ENCODE measurements around the gene MCTP1. TPM values are rescaled to one million over a fixed set of nuclear protein-coding genes. Genes with fewer than 3 reads are reported as not detected.

MCTP1 gene
- total and polyA plus RNA-seq, 2 of the 13 experiments (the other 11 are each of a cell fraction or from before 2014, with no cell fraction given) = 0.15 to 0.48 TPM

DNA sequence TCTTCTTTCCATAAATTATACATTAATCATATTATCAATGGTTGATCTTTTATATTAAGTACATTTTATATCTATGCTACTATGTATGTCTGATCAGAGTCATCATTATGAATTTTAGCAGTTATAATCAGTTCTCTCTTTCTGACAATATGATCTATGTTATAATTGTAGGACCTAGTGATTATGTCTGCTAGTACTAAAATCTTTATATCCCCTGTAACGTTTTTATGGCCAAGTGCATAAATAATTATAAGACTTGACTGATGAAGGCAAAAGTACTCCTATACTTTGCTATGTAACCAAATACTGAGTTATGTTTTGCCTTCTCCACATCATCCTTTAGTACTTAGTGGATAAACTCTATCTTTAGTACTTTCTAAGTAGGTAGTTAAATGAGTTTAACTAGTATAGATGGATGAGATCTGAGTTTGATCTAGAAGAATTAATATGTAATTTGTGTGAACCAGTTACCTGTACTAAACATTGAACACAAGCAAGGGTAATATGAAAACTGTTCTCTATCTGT, 591.0 kb downstream of the MCTP1 start:
- TF ChIP-seq IKZF1 (IDR thresholded peaks at IDR 0.05) = no peak
- no peak for TF ChIP-seq HOXD1 (CRISPR knock-in tag; IDR thresholded peaks at IDR 0.05)
- TF ChIP-seq SMYD3 (CRISPR knock-in tag; IDR thresholded peaks at IDR 0.05) = no peak
- TF ChIP-seq ZNF160 (CRISPR knock-in tag; IDR thresholded peaks at IDR 0.05) = no peak
- TF ChIP-seq RAD51 (IDR thresholded peaks at IDR 0.05; ENCODE audit: borderline replicate concordance) = no peak
- TF ChIP-seq KAT2B (IDR thresholded peaks at IDR 0.05; ENCODE audit: borderline replicate concordance, low read depth, low read length) = no peak
- TF ChIP-seq HNF4G (IDR thresholded peaks at IDR 0.05; ENCODE audit: borderline replicate concordance, low read depth, low read length) = no peak
- TF ChIP-seq HNF4G (CRISPR knock-in tag; IDR thresholded peaks at IDR 0.05; ENCODE audit: borderline replicate concordance, low read depth) = no peak
- no peak for TF ChIP-seq TOPORS (CRISPR knock-in tag; IDR thresholded peaks at IDR 0.05)
- no peak for TF ChIP-seq ZNF737 (CRISPR knock-in tag; IDR thresholded peaks at IDR 0.05; ENCODE audit: borderline replicate concordance)
- no peak for TF ChIP-seq ZNF30 (CRISPR knock-in tag; IDR thresholded peaks at IDR 0.05)
- TF ChIP-seq, protein P1, sequence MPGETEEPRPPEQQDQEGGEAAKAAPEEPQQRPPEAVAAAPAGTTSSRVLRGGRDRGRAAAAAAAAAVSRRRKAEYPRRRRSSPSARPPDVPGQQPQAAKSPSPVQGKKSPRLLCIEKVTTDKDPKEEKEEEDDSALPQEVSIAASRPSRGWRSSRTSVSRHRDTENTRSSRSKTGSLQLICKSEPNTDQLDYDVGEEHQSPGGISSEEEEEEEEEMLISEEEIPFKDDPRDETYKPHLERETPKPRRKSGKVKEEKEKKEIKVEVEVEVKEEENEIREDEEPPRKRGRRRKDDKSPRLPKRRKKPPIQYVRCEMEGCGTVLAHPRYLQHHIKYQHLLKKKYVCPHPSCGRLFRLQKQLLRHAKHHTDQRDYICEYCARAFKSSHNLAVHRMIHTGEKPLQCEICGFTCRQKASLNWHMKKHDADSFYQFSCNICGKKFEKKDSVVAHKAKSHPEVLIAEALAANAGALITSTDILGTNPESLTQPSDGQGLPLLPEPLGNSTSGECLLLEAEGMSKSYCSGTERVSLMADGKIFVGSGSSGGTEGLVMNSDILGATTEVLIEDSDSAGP (CRISPR knock-in tag; IDR thresholded peaks at IDR 0.05; ENCODE audit: borderline replicate concordance) = no peak
- no peak for TF ChIP-seq KLF16 (CRISPR knock-in tag; IDR thresholded peaks at IDR 0.05)
- TF ChIP-seq KDM3A (CRISPR knock-in tag; IDR thresholded peaks at IDR 0.05; ENCODE audit: low read depth) = no peak
- no peak for TF ChIP-seq MED13 (CRISPR knock-in tag; IDR thresholded peaks at IDR 0.05)
- TF ChIP-seq ZNF207 (IDR thresholded peaks at IDR 0.05; ENCODE audit: borderline replicate concordance) = no peak
- no peak for TF ChIP-seq SOX13 (IDR thresholded peaks at IDR 0.05)
- TF ChIP-seq SOX13 (CRISPR knock-in tag; conservative IDR thresholded peaks at IDR 0.05 in 1 of 2, IDR thresholded peaks at IDR 0.05 in 1 of 2) = no peak
- TF ChIP-seq IRF2 (CRISPR knock-in tag; IDR thresholded peaks at IDR 0.05) = no peak
- TF ChIP-seq TOE1 (CRISPR knock-in tag; IDR thresholded peaks at IDR 0.05) = no peak
- TF ChIP-seq, protein P2, sequence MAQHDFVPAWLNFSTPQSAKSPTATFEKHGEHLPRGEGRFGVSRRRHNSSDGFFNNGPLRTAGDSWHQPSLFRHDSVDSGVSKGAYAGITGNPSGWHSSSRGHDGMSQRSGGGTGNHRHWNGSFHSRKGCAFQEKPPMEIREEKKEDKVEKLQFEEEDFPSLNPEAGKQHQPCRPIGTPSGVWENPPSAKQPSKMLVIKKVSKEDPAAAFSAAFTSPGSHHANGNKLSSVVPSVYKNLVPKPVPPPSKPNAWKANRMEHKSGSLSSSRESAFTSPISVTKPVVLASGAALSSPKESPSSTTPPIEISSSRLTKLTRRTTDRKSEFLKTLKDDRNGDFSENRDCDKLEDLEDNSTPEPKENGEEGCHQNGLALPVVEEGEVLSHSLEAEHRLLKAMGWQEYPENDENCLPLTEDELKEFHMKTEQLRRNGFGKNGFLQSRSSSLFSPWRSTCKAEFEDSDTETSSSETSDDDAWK (CRISPR knock-in tag; IDR thresholded peaks at IDR 0.05) = no peak
- DNase-seq (ENCODE audit: low spot score) = no peak
- intact Hi-C loops (cut with micrococcal nuclease; ENCODE audit: unreplicated experiment) = loop anchor here (1.0 to 2.0 kb wide), 2 partner anchors 75 to 169 kb away; partner anchors contain the start of genes KIAA0825 and SLF1
- in situ Hi-C loops (cut with HindIII; ENCODE audit: extremely low pct_ligation_motif_present, low pct_unique_long_range_greater_than_20kb) = no loop called here
- Histone ChIP-seq H2AFZ (ENCODE audit: low read length) (no peak overlapping the region), H3K27me3 (ENCODE audit: control insufficient read depth in 1 of 2, insufficient read depth in 2 of 2, low read length in 2 of 2) (no peaks in the 10 kb centered on the region), H3K4me3 (replicated peaks in 1 of 3; ENCODE audit: insufficient read depth in 1 of 3, low read depth in 2 of 3, low read length in 3 of 3) (no peak overlapping the region), H3K27ac (ENCODE audit: extremely low read length, insufficient read depth, low read length) (no peak overlapping the region), H4K20me1 (ENCODE audit: insufficient read depth, low read length) (no peaks in the 10 kb centered on the region), H3K4me2 (ENCODE audit: low read depth, low read length) (no peak overlapping the region), H3K36me3 (replicated peaks in 1 of 2; ENCODE audit: control insufficient read depth in 1 of 2, insufficient read depth in 2 of 2, low read length in 2 of 2) (peaks cover 0 to 10% of the 10 kb centered on the region in 2 experiments; a peak in 3 of 5 replicates), H3K9me3 (ENCODE audit: low read length) (no peaks in the 10 kb centered on the region), H3K9ac (ENCODE audit: insufficient read depth, low read depth, low read length) (no peak overlapping the region), H3K4me1 (ENCODE audit: insufficient read depth, low read length) (no peaks in the 10 kb centered on the region), H3K79me2 (ENCODE audit: insufficient read depth, low read length) (no peaks in the 10 kb centered on the region)
- CTCF ChIA-PET (ENCODE audit: low intra/inter-chr PET ratio, low total read pairs) = interaction anchor here (1.0 to 1.7 kb wide), 2 partner anchors 81 to 169 kb away, joined by 3 to 14 read pairs; no protein-coding TSS in a partner anchor
- no TSS peak for BruUV-seq (replicated peaks)
- ATAC-seq = no peak
- 84% methylated on average over 1 of the region's 1 CpG for WGBS (ENCODE audit: low lambda C conversion rate)
- FAIRE-seq = no peak
- POLR2A ChIA-PET = no interaction called here
